Fibroblast of skin of back (primary cell): Measurements from ENCODE around the gene SNORC.
"Not testable (repeated sequence)": the region's sequence is repeated elsewhere in the genome, so short reads cannot be mapped to it uniquely, and the experiment has no call there.

ENCODE experiments used
- DNase-seq: peaks from one replicate; pipeline ENCODE4 v3.0.0-alpha.2; 2013

Gene SNORC

GRCh38 chr2:232896720-232897597 is 26.9 kb downstream of the SNORC start:
- no peak for DNase-seq

GRCh38 chr2:232897598-232898408 is 27.7 kb downstream of the SNORC start:
- DNase-seq, result no peak

DNA sequence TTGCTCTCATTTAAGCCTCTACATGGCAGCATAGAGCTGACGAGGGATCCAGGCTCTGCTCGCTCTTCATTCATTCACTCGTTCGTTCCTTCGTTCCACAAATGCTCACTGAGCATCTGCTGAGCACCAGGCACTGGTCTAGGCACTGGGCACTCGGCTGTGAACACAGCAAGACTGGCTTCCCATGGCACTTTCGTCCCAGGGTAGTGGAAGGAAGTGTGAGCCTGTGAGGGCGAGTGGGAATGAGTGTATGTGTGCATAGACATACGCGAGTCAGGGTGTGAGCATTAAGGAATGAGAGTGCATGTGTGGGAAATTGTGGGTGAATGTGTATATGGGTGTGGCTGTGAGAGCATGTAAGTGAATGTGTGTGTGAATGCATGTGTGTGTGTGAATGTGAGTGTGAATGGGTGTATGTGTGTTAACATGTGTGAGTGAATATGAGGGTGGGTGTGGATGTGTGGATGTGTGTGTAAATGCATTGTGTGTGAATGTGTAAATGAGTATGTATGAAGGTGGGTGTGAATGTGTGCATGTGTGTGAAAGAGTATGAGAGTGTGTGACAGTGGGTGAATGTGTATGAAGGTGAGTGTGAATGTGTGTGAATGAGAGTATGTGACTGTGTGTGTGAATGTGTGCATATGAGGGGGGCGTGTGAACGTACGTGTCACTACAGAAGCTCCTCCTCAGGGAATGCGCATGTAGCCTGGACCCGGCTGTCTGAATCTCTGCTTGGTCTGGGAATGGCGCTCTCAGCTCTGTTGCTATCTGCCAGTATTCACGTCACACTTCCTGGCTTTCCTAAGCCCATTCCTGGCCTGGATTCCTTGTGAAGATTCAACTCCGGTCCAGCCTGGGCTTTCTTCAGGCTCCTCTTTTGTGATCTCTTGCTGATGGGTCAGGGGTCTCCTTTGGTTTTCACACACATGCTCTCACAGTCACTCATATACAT is 28.8 kb downstream of the SNORC start:
- peak; percentile 50 for DNase-seq

DNA sequence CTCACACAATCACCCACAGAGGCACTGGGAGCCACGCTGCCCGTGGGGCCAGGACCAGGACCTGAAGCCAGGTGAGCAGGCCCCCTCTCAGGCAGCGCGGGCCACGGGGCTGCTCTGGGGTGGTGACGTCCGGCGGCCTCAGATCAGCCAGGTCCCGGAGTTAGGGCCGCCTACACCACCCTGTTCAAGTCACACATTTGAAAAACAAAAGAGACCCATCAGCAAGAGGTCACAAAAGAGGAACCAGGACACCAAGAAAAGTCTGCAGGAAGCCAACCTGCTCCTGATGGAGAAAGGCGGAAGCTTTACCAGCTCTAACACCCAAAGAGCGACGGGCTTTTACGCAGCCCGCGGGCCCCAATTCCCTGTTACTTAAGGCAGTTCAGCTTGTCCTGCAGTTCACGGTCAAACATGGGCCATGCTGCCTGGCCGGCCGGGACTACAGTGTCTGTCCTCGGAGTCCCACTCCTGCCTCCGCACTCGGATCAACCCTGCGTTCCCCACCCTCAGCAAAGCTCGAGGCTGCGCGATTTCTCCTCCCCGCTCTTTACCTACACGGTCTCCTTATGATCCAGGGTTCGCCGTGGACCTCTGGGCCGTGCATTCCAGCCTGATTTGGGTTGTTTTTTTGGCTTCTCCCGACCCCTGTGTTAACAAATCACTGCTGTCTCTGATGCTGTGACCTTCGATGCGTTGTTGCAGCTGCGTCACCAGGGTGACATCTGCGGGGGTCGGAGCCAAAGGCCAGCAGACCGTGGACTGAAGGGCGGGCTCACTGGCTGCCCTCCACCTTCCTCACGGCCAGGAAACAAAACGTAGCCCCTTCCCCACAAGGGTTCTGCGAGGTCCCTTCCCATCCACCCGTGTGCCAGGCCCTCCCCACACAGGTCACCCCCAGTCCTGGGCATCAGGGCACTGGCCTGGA is 31.0 kb downstream of the SNORC start:
- no peak for DNase-seq

- peak; percentile 93 for DNase-seq
Observed at GRCh38 chr2:232901736-232902578, 31.9 kb downstream of the SNORC start.

- DNase-seq, result no peak
Observed at GRCh38 chr2:232903989-232904388, 33.9 kb downstream of the SNORC start.

GRCh38 chr2:232906867-232907717 is 37.0 kb downstream of the SNORC start:
- DNase-seq, result not testable (repeated sequence)

DNA sequence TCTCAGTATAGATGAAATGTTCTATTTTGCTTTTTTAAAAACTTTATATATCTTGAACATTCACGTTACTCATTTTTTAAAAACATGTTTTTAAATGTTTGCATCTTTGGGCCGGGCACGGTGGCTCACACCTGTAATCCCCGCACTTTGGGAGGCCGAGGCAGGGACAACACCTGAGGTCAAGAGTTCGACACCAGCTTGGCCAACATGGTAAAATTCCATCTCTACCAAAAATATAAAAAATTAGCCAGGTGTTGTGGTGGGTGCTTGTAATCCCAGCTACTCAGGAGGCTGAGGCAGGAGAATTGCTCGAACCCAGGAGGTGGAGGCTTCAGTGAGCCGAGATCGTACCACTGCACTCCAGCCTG is 37.6 kb downstream of the SNORC start:
- DNase-seq, result not testable (repeated sequence)

- DNase-seq, result no peak
Observed at GRCh38 chr2:232908695-232909094, 38.6 kb downstream of the SNORC start.

GRCh38 chr2:232910376-232910775 is 40.3 kb downstream of the SNORC start:
- no peak for DNase-seq

GRCh38 chr2:232911712-232912277 is 41.7 kb downstream of the SNORC start:
- no peak for DNase-seq

GRCh38 chr2:232913903-232914302 is 43.8 kb downstream of the SNORC start:
- no peak for DNase-seq

GRCh38 chr2:232919141-232919540 is 49.1 kb downstream of the SNORC start:
- no peak for DNase-seq

- no peak for DNase-seq
Observed at GRCh38 chr2:232920055-232920454, 50.0 kb downstream of the SNORC start.

GRCh38 chr2:232920760-232921159 is 50.7 kb downstream of the SNORC start:
- no peak for DNase-seq

DNA sequence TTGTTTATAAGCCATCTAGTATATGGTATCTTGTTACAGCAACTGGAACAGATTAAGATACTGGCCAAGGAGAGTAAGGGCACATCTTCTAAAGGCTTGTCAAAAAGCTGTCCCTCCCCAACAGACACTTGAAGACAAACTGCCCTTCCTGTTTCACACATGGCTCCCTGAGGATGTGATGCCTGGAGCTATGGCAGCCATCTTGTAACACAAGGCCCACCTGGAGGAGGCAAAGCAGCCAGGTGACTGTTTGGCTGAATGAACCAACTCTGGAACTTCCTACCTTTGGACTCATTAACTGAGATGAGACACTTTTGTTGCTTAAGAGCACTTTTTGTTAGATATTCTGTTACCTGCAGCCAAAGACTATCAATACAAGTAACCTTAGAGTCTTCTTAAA is 54.4 kb downstream of the SNORC start:
- DNase-seq, result no peak

DNA sequence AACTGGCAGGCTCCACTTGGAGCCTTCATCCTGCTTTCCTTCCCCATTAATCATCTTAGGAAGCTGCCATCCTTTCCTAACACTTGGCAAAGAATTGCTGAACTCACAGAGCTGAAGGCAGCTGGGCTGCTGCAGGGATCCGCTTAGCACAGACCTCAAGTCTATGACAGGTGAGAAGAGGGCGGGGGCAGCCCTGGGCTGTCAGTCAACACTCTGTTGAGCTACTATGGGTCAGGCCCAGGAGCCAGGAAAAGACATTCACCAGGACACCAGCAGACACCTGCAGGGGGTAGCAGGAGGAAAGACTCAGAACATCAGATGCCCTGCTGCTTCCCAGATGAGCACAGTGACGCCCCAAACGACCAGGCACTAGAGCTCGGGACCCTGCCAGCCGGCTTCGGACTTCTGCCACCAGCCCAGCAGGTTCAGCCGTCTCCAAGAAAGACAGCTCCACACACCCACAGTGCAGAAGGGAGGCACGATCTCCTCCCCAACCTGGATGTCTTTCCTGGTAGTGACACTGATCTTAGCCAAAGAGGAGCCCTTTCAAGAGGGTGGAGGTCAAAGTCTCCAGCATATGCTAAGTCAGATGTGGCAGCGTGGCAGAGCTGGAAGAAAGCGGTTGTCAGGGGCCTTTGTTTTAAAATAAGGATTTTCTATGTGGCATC is 55.2 kb downstream of the SNORC start:
- DNase-seq, result no peak

- no peak for DNase-seq
Observed at GRCh38 chr2:232925821-232926156, 55.7 kb downstream of the SNORC start.
